HL-60 (cell line): ENCODE measurements around the gene ZNF236.
A peak's percentile ranks its signal among the peaks of the same experiment; 100 is the strongest.

Source experiments
- DNase-seq, 2 experiments: peaks; one replicate each; pipeline ENCODE4 v3.0.0-alpha.2; 2010 to 2020; ENCODE audit warnings: low read depth in 1 of 2, low spot score in 1 of 2
- H3K27ac ChIP-seq: fragments of 250-450 bp; sonication (Bioruptor Pico); replicated peaks from 2 replicates; pipeline ENCODE4 v1.5.1; 2020; ENCODE audit warnings: mild to moderate bottlenecking, moderate library complexity
- H3K27me3 ChIP-seq: fragments of 250-450 bp; sonication (Bioruptor Pico); 2 replicates; pipeline ENCODE4 v1.5.1; 2021; ENCODE audit warnings: mild to moderate bottlenecking, moderate library complexity; ENCODE audit not compliant: insufficient read depth, poor library complexity, severe bottlenecking
- H3K4me3 ChIP-seq: replicated peaks from 2 replicates; pipeline ENCODE4 v1.5.1; 2011; ENCODE audit warnings: mild to moderate bottlenecking, control low read depth, low read length; ENCODE audit not compliant: insufficient read depth
- GABPA ChIP-seq: IDR thresholded peaks from 2 replicates; pipeline ENCODE4 v1.6.1; 2012; ENCODE audit warnings: low read depth
- POLR2AphosphoS5 ChIP-seq: IDR thresholded peaks from 2 replicates; pipeline ENCODE4 v1.6.1; 2012; ENCODE audit warnings: low read depth
- SPI1 ChIP-seq: IDR thresholded peaks from 2 replicates; pipeline ENCODE4 v1.6.1; 2012; ENCODE audit warnings: low read depth, mild to moderate bottlenecking, borderline replicate concordance
- TF ChIP-seq, protein P1 (sequence below): IDR thresholded peaks from 2 replicates; pipeline ENCODE4 v1.6.1; 2012; ENCODE audit warnings: low read depth; ENCODE audit not compliant: insufficient replicate concordance
- TF ChIP-seq, protein P2 (sequence below): IDR thresholded peaks from one replicate; pipeline ENCODE4 v1.5.1; 2011; ENCODE audit warnings: low read length, control low read depth, inconsistent platforms; ENCODE audit not compliant: insufficient read depth

ZNF236 gene

DNA sequence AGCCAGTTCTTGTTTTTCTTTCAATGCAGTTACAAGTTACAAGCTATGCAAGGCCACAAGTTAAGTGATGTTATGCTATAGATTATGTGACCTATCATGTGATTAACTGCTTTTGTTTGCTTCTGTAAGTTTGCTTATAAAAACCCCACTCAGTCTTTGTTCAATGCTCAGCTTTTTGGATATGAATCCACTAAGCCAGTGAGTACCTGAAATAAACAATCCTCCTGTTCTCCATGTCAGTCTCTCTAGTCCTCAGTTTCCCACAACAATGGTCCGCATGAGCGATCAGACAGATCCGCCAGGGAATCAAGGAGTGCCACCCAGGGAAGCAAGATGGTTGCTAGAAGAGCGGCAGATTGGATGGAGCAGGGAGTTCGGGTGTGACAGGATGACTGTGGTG, 30.7 kb upstream of the ZNF236 start:
- no peak for TF ChIP-seq GABPA
- no peak for TF ChIP-seq POLR2AphosphoS5
- TF ChIP-seq SPI1, result no peak
- TF ChIP-seq, protein P1, sequence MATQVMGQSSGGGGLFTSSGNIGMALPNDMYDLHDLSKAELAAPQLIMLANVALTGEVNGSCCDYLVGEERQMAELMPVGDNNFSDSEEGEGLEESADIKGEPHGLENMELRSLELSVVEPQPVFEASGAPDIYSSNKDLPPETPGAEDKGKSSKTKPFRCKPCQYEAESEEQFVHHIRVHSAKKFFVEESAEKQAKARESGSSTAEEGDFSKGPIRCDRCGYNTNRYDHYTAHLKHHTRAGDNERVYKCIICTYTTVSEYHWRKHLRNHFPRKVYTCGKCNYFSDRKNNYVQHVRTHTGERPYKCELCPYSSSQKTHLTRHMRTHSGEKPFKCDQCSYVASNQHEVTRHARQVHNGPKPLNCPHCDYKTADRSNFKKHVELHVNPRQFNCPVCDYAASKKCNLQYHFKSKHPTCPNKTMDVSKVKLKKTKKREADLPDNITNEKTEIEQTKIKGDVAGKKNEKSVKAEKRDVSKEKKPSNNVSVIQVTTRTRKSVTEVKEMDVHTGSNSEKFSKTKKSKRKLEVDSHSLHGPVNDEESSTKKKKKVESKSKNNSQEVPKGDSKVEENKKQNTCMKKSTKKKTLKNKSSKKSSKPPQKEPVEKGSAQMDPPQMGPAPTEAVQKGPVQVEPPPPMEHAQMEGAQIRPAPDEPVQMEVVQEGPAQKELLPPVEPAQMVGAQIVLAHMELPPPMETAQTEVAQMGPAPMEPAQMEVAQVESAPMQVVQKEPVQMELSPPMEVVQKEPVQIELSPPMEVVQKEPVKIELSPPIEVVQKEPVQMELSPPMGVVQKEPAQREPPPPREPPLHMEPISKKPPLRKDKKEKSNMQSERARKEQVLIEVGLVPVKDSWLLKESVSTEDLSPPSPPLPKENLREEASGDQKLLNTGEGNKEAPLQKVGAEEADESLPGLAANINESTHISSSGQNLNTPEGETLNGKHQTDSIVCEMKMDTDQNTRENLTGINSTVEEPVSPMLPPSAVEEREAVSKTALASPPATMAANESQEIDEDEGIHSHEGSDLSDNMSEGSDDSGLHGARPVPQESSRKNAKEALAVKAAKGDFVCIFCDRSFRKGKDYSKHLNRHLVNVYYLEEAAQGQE, result no peak
- TF ChIP-seq, protein P2, sequence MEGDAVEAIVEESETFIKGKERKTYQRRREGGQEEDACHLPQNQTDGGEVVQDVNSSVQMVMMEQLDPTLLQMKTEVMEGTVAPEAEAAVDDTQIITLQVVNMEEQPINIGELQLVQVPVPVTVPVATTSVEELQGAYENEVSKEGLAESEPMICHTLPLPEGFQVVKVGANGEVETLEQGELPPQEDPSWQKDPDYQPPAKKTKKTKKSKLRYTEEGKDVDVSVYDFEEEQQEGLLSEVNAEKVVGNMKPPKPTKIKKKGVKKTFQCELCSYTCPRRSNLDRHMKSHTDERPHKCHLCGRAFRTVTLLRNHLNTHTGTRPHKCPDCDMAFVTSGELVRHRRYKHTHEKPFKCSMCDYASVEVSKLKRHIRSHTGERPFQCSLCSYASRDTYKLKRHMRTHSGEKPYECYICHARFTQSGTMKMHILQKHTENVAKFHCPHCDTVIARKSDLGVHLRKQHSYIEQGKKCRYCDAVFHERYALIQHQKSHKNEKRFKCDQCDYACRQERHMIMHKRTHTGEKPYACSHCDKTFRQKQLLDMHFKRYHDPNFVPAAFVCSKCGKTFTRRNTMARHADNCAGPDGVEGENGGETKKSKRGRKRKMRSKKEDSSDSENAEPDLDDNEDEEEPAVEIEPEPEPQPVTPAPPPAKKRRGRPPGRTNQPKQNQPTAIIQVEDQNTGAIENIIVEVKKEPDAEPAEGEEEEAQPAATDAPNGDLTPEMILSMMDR, result no peak
- peaks cover 3% of the 10 kb centered on the region for H3K27me3 ChIP-seq
- H3K27ac ChIP-seq, result no peak overlapping the region
- no peak for DNase-seq
- H3K4me3 ChIP-seq, result no peak overlapping the region

DNA sequence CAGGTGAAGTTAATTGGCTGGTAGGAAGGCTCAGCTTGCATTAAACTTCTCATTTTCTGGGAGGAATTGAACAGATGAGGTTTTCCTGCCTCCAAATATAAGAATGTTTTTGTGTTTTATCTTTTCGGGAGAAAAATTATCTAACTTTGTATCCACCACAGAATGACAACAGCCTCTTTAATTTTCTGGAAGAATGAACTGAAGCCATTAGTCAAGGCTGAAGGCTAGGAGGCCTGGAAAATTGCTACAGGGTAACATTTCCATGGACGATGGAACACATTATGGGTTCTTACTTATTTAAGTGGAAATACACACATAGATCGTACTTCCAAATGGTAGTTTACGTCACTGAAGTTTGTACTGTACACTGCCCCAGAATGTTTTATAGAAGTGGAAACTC, 28.0 kb upstream of the ZNF236 start:
- Histone ChIP-seq H3K27ac (no peak overlapping the region), H3K4me3 (no peak overlapping the region), H3K27me3 (peaks cover 3% of the 10 kb centered on the region)
- TF ChIP-seq, protein P1, result no peak
- TF ChIP-seq POLR2AphosphoS5 (no peak), SPI1 (no peak), GABPA (no peak)
- TF ChIP-seq, protein P2, result no peak
- no peak for DNase-seq

DNA sequence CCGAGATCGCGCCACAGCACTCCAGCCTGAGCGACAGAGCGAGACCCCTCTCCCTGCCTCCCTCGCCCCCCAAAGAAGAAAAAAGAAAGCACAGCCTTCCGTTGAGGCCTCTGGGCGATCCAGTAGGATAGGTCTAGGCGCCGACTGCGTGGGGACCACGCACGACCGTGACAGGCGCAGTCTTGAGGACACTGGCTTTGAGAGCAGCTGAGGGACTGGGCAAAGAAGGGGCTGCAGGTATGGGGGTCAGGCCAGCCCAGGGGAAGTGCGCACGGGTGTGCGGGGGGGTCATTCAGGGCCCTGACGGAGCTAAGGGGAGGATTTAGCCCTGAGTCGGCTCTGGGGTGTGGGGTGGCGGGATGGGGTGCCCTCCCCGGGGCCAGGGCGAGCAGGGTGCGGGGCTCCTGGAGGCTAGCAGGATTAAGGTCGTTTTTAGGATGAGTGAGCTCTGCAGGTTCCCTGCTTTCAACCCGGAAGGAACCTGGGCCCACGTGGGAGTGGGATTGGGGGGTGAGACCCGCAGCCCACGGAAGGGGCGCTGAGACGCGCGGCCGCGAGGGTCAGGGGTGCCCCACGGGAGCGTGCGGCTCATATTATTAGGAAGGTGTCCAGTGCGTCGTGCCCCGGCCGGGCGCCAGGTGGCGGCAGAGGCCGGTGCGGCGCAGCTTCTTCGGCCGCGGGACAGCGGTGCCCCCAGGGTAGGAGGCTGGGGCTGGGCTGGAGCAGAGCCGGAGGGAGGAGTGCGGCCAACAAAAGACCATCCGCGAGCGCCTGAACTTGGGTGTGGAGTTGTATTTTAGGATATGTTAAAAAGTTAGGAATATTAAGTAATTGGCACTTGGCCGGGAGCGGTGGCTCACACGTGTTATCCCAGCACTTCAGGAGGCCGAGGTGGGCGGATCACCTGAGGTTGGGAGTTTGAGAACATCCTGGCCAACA, 20.5 kb upstream of the ZNF236 start:
- H3K4me3 ChIP-seq, result peak overlapping the region; percentile 50
- H3K27ac ChIP-seq, result no peak overlapping the region
- peak; percentile 34 to 63 for DNase-seq
- no peaks in the 10 kb centered on the region for H3K27me3 ChIP-seq
- TF ChIP-seq, protein P2, result peak; percentile 92
- no peak for TF ChIP-seq SPI1
- TF ChIP-seq, protein P1, result no peak
- no peak for TF ChIP-seq POLR2AphosphoS5
